BE2C (cell line): Measurements from ENCODE around the gene VAPB.

ENCODE experiments used
- DNase-seq: peaks from one replicate; pipeline ENCODE4 v3.0.0-alpha.2; 2020
- H3K27me3 ChIP-seq: fragments of 250-450 bp; sonication (Bioruptor Pico); 2 replicates; pipeline ENCODE4 v1.5.1; 2020; ENCODE audit warnings: mild to moderate bottlenecking
- H3K36me3 ChIP-seq: fragments of 250-450 bp; sonication (Bioruptor Pico); 2 replicates; pipeline ENCODE4 v1.5.1; 2020; ENCODE audit warnings: mild to moderate bottlenecking
- H3K4me1 ChIP-seq: fragments of 250-450 bp; sonication (Bioruptor Pico); 2 replicates; pipeline ENCODE4 v1.5.1; 2020
- H3K4me3 ChIP-seq: 2 replicates; pipeline ENCODE4 v1.5.1; 2011; ENCODE audit warnings: low read depth, low read length
- H3K9me3 ChIP-seq: fragments of 250-450 bp; sonication (Bioruptor Pico); 2 replicates; pipeline ENCODE4 v1.5.1; 2020
- TF ChIP-seq, protein P1 (sequence below): IDR thresholded peaks from 2 replicates; pipeline ENCODE4 v1.5.1; 2012; ENCODE audit warnings: mild to moderate bottlenecking, low read depth, low read length

VAPB gene

DNA sequence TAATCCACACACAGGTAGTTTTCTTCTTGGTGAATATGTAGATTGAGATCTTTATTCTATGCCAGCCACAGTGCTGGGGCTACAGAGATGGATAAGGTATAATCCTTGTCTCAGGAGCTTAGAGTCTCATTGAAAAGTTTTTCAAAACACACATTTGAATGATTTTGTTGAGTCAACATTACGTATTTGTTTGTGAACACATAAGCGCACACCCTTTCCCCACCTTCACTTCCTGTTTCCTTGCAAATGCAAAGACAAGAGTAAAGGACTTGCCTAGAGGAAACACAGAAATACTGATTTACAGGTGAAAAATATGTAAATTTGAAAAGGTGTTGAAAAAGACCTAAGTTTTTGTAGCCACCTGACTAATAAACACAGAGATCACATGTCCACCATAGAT lies 27.8 kb downstream of the VAPB start:
- Histone ChIP-seq H3K4me1 (peaks cover 5% of the 10 kb centered on the region; the same call in 1 of the 2 replicates), H3K9me3 (no peaks in the 10 kb centered on the region), H3K4me3 (no peak overlapping the region), H3K27me3 (no peaks in the 10 kb centered on the region), H3K36me3 (peaks cover 35% of the 10 kb centered on the region)
- no peak for DNase-seq
- TF ChIP-seq, protein P1, sequence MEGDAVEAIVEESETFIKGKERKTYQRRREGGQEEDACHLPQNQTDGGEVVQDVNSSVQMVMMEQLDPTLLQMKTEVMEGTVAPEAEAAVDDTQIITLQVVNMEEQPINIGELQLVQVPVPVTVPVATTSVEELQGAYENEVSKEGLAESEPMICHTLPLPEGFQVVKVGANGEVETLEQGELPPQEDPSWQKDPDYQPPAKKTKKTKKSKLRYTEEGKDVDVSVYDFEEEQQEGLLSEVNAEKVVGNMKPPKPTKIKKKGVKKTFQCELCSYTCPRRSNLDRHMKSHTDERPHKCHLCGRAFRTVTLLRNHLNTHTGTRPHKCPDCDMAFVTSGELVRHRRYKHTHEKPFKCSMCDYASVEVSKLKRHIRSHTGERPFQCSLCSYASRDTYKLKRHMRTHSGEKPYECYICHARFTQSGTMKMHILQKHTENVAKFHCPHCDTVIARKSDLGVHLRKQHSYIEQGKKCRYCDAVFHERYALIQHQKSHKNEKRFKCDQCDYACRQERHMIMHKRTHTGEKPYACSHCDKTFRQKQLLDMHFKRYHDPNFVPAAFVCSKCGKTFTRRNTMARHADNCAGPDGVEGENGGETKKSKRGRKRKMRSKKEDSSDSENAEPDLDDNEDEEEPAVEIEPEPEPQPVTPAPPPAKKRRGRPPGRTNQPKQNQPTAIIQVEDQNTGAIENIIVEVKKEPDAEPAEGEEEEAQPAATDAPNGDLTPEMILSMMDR: no peak

DNA sequence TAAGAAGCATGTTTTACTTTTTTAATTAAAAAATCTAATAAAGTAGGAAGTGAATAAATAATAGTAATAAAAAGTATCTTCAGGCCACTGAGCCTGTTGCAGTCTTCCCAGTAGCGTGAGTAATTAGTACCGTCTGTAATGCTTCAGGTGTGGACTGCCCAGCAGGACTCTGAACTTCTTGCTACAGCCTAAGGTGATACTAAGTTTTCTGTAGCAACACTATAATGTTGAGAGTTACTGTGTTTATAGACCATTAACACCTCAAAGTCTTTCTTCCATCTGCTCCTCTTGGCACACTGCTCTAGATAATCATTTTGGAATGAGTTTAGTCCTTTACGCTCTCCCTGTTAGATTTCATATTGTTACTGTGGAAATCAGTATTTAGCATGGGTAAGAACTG lies 28.4 kb downstream of the VAPB start:
- TF ChIP-seq, protein P1: no peak
- Histone ChIP-seq H3K27me3 (no peaks in the 10 kb centered on the region), H3K9me3 (no peaks in the 10 kb centered on the region), H3K4me3 (no peak overlapping the region), H3K36me3 (peaks cover 35% of the 10 kb centered on the region), H3K4me1 (peaks cover 5% of the 10 kb centered on the region; the same call in 1 of the 2 replicates)
- DNase-seq: no peak

DNA sequence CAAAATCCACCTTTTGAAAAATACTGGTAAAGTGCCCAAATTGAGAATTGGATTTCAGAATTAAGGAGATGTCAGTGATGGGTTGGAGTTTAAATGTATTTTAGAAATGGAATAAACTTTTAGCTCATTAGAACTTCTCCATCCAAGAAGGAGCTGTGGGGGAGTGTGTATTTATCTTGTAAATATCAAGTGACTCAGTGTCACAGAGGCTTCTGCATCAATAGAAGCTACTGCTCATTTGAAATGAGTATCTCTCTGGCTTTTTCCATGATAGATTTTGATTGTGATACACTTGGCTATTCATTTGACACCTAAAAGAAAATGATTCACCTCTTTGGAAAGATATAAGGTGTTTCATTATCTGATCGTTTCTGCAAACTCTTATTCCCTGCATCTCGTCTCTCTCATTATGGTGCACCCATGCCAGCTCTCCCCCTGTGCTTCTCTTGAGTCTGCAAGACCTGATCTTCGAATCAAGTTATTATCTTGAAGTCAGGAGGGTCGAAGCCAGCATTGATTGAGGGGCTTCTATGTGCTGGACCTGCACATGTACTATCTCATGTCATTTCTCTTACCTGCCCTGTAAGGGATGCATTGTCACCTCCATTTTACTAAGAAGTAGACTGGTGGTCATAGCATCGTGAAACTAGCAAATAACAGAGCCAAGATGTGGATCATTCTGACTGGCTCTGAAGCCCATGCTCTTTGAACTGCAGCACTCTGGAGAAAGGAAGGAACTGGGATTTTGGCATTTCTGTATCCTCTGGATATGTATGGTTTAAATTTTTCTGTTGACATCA lies 30.1 kb downstream of the VAPB start:
- Histone ChIP-seq H3K4me3 (no peak overlapping the region), H3K27me3 (no peaks in the 10 kb centered on the region), H3K9me3 (no peaks in the 10 kb centered on the region), H3K36me3 (peaks cover 41% of the 10 kb centered on the region), H3K4me1 (peaks cover 5% of the 10 kb centered on the region; the same call in 1 of the 2 replicates)
- DNase-seq: no peak
- TF ChIP-seq, protein P1: no peak

DNA sequence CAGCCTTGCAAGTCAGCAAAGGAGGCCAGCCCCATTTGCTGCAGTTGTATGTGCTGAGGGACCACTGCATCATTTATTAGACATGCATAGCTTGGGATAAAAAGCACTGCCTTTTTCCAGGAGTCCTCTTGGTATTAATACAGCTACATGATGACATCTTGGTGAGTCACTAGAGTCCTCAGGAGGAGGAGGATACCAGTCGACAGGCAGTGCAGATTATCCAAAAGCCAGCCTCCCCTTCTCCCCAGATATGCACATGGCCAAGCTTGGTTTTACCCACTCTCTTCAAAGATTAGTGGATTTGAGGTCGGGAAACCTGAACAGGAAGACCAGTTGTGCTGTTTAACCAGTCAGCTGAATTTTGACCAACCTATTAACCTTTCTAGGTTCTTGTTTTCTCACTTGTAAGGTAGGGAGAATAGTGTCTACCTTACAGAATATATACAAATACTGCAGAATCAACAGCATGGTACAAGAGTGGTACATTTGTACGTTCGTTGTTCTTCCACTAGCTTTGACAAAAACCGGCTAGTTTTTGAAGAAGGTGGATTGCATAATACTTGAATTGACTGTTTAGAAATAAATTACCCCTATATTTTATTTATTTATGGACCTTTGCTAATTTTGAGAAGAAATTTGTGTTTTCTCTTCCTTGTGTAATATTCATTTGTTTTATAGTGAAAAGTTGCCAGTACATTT lies 31.9 kb downstream of the VAPB start:
- H3K4me3 ChIP-seq: no peak overlapping the region
- no peak for DNase-seq
- peaks cover 40% of the 10 kb centered on the region for H3K36me3 ChIP-seq
- TF ChIP-seq, protein P1: no peak
- H3K4me1 ChIP-seq: peaks cover 5% of the 10 kb centered on the region; the same call in 1 of the 2 replicates
- H3K9me3 ChIP-seq: no peaks in the 10 kb centered on the region
- H3K27me3 ChIP-seq: no peaks in the 10 kb centered on the region

DNA sequence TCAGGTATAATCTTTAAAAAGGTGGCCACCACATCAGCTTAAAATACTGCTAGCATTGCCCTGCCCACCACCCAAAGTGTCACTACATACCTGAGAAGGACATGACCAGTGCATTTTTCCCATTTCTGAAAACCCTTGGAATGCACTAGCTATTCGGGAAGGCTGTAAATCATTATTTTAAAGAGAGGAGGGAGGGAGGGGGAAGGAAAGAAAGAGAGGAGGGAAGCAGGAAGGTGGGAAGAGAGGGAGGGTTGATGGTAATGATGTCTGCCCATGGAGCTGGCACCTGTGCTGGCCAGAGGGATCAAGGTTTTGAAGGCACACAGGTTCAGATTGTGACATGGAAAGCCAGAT lies 32.4 kb downstream of the VAPB start:
- H3K27me3 ChIP-seq: no peaks in the 10 kb centered on the region
- H3K4me3 ChIP-seq: no peak overlapping the region
- no peaks in the 10 kb centered on the region for H3K9me3 ChIP-seq
- H3K36me3 ChIP-seq: peaks cover 40% of the 10 kb centered on the region
- H3K4me1 ChIP-seq: peaks cover 5% of the 10 kb centered on the region; the same call in 1 of the 2 replicates
- no peak for DNase-seq
- TF ChIP-seq, protein P1: no peak
